Muscle of leg (tissue), 11 donors: ENCODE results near the gene IBA57. TPM values are rescaled to one million over a fixed set of nuclear protein-coding genes. Genes with fewer than 3 reads are reported as not detected.

Experiments used
- DNase-seq: peaks from one replicate; pipeline ENCODE4 v3.0.0; 2013
- H3K27ac ChIP-seq: one replicate; pipeline ENCODE4 v1.5.1; 2013; ENCODE audit warnings: mild to moderate bottlenecking, low read length, control low read depth
- H3K27me3 ChIP-seq: one replicate; pipeline ENCODE4 v1.6.1; 2013; ENCODE audit warnings: low read length; ENCODE audit not compliant: control insufficient read depth, insufficient read depth
- H3K36me3 ChIP-seq: one replicate; pipeline ENCODE4 v1.6.1; 2013; ENCODE audit warnings: low read length; ENCODE audit not compliant: control insufficient read depth, insufficient read depth
- H3K4me1 ChIP-seq: one replicate; pipeline ENCODE4 v1.6.1; 2013; ENCODE audit warnings: low read length; ENCODE audit not compliant: control insufficient read depth, insufficient read depth
- H3K4me3 ChIP-seq: one replicate; pipeline ENCODE4 v1.5.1; 2013; ENCODE audit warnings: low read length, control low read depth
- H3K9me3 ChIP-seq: replicated peaks from 2 replicates; pipeline ENCODE4 v1.6.1; 2013; ENCODE audit warnings: low read depth, low read length; ENCODE audit not compliant: control insufficient read depth
- WGBS: methylation state at CpG from one replicate; pipeline ENCODE4 v1.1.5; 2013; ENCODE audit warnings: missing lambda C conversion rate; ENCODE audit not compliant: insufficient coverage; 5-methylcytosine and 5-hydroxymethylcytosine counted together
- polyA plus RNA-seq, 8 donors: library from polyadenylated mRNA; unstranded; fragments of 120-200 nt; gene quantifications; one replicate each; pipeline versions ENCODE4 v1.2.1 to v1.2.3, GENCODE V29; 2013; ENCODE audit warnings: inconsistent platforms in 1 of 8, low replicate concordance in 1 of 8; ENCODE audit not compliant: insufficient read length in 8 of 8, insufficient read depth in 1 of 8
- total RNA-seq: library from RNA; stranded (reverse); fragments of 120-200 nt; gene quantifications from one replicate; pipeline ENCODE4 v1.2.4, GENCODE V29; 2013

The IBA57 gene
- total and polyA plus RNA-seq, 9 donors = 3.2 to 5.6 (median 4.6) TPM

DNA sequence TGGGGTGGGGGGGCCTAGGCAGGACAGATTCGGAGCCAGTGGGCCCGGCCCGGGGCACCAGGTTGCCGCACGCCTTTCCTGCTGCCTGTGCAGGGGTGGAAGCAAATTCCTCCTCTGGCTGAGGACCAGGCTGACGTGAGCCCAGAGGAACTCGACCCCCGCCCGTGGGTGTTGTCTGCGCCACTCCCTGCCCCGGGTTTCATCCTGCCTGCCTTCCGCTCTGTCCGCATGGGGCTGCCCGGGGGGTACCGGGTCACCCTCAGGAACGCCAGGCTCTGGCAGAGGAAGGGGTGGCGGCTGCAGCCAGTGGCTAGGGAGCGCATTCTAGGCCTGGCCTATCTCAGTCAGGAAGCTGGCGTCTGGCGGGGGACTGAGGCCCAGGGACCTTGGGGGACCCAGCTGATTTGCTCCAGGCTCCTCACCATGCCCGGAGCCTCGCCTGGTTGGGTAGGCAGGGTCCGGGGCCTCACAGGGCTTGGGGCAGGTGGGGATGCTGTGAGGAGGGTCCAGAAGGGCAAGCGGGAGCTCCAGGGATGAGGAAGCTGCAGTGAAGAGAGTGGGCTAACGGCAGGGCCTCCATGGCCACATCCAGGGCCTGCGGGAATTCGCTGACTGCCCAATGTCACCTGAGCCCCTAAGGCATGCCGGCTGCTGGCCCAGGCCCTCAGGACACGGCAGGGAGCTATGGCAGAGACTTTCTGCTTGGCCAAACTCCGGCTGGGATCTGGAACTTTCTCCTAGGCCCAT is 2.4 kb upstream of the IBA57 start:
- H3K36me3 ChIP-seq = no peaks in the 10 kb centered on the region
- peak; percentile 64 for DNase-seq
- no peaks in the 10 kb centered on the region for H3K9me3 ChIP-seq
- peaks cover 51% of the 10 kb centered on the region for H3K4me1 ChIP-seq
- no peak overlapping the region for H3K4me3 ChIP-seq
- H3K27ac ChIP-seq = peak overlapping the region; percentile 74
- peaks cover 25% of the 10 kb centered on the region for H3K27me3 ChIP-seq
- WGBS = 59% methylated on average over 28 of the region's 30 CpGs

DNA sequence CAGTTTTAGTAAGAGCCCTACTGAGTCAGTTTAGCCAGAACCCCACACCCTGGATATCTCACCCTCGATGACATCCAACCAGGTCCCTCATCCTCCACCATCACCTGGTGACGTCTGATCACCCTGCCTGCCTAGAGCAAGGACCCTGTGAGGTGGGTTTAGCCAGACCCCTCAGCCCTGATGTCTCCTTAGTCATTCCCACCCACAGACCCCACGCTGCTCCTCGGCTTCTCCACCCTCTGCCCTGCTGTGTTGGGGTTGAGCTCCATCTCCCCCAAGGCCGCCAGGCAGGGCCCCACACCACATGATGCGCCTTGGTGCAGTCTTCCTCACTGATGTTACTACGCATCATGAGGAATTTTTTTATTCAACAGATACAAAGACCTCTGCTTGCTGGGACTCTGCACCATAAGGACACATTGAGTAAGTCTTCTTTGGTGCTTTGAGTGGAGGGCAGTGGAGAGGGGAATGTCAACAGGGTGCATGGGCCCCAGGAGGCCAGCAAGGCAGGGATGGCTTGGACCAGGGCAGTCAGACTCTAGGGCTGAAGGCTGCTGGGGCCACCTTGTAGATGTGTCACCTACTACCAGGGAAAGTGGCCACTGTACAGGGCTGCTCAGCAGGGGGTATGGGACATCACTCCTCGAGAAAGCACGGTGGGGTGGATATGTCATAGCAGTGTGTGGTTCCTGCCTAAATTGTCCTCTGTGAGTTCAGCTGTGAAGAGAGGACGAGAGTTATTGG is 1.7 kb upstream of the IBA57 start:
- Histone ChIP-seq H3K27me3 (peaks cover 20% of the 10 kb centered on the region), H3K36me3 (peaks cover 3% of the 10 kb centered on the region), H3K4me3 (no peak overlapping the region), H3K9me3 (no peaks in the 10 kb centered on the region), H3K4me1 (peaks cover 47% of the 10 kb centered on the region), H3K27ac (no peak overlapping the region)
- 88% methylated on average over 8 of the region's 10 CpGs for WGBS
- DNase-seq = no peak

DNA sequence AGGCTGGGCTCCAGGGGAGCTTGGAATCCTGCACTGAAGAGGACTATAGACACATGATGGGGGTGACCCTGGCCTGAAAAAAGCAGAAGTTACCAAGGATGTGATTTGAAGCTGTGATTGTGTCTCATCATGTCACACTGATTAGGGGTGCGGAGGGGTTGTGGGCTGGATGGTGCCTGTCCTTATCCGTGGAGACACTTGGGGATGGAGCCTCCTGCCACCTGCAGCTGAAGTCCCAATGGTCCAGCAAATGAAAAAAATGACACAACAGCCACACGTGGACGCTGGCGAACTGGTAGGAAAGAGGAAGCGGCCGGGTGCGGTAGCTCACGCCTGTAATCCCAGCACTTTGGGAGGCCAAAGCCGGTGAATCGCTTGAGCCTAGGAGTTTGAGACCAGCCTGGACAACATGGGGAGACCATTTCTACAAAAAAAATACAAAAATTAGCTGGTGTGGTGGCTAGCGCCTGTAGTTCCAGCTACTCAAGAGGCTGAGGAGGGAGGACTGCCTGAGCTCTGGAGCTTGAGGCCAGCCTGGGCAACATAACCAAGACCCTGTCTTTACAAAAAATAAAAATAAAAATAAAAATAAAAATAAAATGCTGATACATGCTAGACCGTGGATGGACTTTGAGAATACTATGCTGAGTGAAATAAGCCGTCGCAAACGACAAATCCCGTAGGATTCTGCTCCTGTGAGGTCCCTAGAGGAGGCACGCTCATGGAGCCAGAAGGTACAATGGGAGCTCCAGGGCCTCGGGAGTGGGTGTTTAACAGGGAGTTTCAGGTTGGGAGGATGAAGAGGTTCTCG is 838 bp upstream of the IBA57 start:
- H3K27me3 ChIP-seq = peaks cover 12% of the 10 kb centered on the region
- WGBS = 48% methylated on average over 17 of the region's 20 CpGs
- peak; percentile 43 for DNase-seq
- H3K36me3 ChIP-seq = peaks cover 3% of the 10 kb centered on the region
- peaks cover 43% of the 10 kb centered on the region for H3K4me1 ChIP-seq
- no peaks in the 10 kb centered on the region for H3K9me3 ChIP-seq
- peak overlapping the region; percentile 95 for H3K27ac ChIP-seq
- peak overlapping the region; percentile 52 for H3K4me3 ChIP-seq

DNA sequence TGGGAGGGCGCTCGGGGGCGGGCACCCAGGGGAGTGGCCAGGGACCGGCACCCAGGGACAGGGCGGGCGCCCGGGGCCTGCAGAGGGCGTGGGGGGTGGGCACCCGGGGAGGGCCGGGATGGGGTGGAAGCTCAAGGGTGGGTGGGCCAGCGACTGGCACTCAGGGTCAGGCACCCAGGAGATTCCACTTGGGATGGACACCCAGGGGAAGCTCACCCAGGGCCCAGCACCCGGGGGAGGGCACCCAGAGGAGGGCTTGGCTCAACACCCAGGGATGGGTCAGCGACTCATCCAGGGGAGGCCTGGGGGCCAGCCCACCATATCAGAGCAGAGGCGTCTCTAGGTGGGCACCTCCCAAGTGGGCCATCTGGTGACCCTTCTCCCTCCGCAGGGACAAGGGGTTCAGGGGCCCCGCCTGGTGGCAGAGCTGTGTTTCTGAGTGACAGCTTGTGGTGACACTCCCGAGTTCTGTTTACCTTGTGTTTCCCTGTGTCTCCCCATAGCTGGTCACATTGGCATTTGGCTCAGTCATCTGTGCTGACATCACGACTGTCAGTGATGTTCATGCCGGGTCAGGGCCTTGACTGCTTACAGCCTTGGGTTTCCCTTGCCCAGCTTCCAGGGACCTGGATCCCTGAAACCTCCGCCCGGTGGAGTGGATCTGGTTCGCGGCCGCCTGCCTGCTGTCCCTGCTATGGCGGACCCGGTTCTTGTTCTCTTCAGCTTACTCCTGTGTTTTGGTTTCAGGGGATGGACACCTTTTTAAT is 749 bp downstream of the IBA57 start:
- 0% methylated on average over 12 of the region's 26 CpGs for WGBS
- Histone ChIP-seq H3K9me3 (no peaks in the 10 kb centered on the region), H3K4me1 (peaks cover 42% of the 10 kb centered on the region), H3K27ac (peak overlapping the region; percentile 98), H3K36me3 (peaks cover 8% of the 10 kb centered on the region), H3K4me3 (peak overlapping the region; percentile 71), H3K27me3 (peaks cover 4% of the 10 kb centered on the region)
- peak; percentile 88 for DNase-seq

DNA sequence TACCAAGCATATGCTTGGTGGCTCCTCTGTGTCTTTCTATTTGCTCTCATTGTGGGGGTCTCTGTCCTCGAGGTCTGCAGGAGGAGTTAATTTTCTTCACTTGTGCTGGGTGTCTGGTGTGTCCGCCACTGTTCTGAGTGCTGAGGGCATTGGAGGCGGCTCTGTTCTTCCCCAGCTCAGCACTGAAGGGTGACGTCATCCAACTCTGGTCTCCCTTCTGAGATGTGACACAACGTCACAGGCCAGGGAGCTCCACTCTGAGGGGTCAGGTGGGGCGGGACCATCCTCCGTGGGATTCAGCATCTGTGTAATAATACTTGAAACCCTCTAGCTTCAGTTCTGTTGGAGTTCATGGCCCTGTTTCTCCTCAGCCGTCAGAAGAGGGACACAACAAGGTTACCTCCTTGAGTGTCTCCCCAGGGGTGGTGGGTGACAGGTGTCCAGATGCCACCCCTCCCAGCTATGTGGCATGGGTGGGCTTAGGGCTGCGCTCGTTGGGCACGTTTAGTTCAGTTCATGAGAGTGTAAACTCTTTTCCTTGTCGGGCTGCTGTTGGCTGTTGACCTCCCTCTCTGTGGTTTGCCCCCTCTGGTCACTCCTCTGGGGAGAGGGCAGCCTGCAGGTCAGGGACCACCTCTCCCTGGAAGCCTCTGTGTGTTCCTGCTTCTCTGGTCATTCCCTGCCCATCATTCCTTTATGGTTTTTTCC is 3.1 kb downstream of the IBA57 start:
- DNase-seq = no peak
- no peaks in the 10 kb centered on the region for H3K9me3 ChIP-seq
- 83% methylated on average over 10 of the region's 12 CpGs for WGBS

DNA sequence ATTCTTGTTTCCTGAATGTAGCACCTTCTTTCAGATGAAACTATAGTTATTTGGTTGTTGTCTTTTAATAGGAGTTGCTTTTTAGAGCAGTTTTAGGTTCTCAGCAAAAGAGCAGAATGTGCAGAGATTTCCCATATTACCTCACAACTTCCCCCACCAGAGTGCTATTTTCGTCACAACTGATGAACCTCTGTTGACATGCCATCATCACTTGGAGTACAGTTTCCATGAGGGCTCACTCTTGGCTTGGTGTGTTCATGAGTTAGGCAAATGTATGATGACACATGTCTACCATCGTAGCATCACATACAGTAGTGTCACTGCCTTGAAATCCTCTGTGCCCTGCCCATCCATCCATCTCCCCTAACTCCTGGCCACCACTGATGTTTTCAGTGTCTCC is 3.7 kb downstream of the IBA57 start:
- no peaks in the 10 kb centered on the region for H3K27me3 ChIP-seq
- 89% methylated on average over 1 of the region's 2 CpGs for WGBS
- no peak for DNase-seq
- no peak overlapping the region for H3K4me3 ChIP-seq
- H3K36me3 ChIP-seq = peaks cover 8% of the 10 kb centered on the region
- H3K9me3 ChIP-seq = no peaks in the 10 kb centered on the region
- H3K27ac ChIP-seq = no peak overlapping the region
- peaks cover 17% of the 10 kb centered on the region for H3K4me1 ChIP-seq

More for the DNA sequence above, 3.1 kb downstream of the IBA57 start:
- Histone ChIP-seq H3K36me3 (peaks cover 8% of the 10 kb centered on the region), H3K27me3 (no peaks in the 10 kb centered on the region), H3K27ac (no peak overlapping the region), H3K4me3 (no peak overlapping the region), H3K4me1 (peaks cover 18% of the 10 kb centered on the region)

DNA sequence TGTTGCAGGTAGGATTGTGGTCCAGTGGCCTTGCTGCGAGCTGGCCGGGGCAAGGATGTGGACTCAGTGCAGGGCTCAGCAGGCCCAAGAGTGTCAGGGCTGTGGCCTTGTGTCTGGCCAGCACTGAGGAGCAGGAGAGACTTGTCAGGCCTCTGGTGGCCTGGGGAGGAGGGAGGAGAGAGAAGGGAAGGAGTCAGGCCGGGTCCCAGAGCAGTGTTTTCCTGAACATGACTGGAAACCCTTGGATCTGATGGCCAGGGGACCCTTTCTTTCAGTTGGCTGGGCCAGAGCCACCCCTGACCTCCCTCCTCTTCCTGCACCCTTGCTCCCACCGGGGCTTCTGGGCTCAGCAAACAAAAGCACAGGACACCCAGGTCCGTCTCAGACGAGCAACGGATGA is 5.1 kb downstream of the IBA57 start:
- Histone ChIP-seq H3K4me3 (no peak overlapping the region), H3K27ac (no peak overlapping the region), H3K36me3 (peaks cover 18% of the 10 kb centered on the region), H3K9me3 (no peaks in the 10 kb centered on the region), H3K4me1 (peaks cover 9% of the 10 kb centered on the region), H3K27me3 (no peaks in the 10 kb centered on the region)
- 100% methylated on average over 3 of the region's 7 CpGs for WGBS
- no peak for DNase-seq

DNA sequence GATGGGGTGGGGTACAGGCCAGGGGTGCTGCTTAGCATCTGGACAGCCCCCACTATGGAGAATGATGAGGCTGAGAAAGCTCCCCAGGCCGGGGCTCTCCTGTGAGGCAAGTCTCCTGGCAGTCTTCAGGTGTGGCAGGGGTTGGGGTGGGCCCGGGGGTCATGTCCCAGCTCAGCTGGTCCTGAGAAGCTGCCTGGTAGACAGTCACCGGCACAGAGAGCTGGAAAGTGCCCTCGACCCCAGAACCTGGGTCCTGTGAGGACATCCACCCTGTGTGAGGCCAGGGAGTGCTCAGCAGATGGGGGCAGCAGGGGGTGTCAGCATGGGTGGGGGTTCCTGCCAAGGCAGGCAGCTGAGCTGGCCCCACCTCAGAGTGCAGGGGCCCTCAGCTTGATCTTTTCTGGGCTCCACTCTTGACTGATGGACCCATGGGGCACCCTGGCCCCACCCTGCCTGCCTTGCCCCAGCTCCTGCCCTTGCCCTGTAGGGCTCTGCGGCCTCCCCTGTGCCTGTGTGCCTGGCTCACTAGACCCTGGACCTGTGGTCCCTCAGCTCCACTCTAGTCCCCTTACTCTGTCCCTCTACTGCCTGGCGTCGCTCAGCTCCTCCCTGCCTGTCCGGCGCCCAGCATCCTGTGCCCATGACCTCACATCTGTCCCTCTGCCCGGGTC is 5.8 kb downstream of the IBA57 start:
- Histone ChIP-seq H3K27ac (no peak overlapping the region), H3K4me1 (peaks cover 6% of the 10 kb centered on the region), H3K27me3 (no peaks in the 10 kb centered on the region), H3K9me3 (no peaks in the 10 kb centered on the region), H3K4me3 (no peak overlapping the region), H3K36me3 (peaks cover 22% of the 10 kb centered on the region)
- 81% methylated on average over 10 of the region's 10 CpGs for WGBS
- peak; percentile 1 for DNase-seq
